H1 (cell line): ENCODE measurements around the gene COL16A1. TPM values are rescaled to one million over a fixed set of nuclear protein-coding genes. Genes with fewer than 3 reads are reported as not detected.

Experiments
- CTCF ChIA-PET: fragments of 300-600 bp; sonication (Branson Sonifier 250); formaldehyde crosslinking; loops from one replicate; lab custom pipeline; 2021; ENCODE audit not compliant: partially characterized antibody; lab: Charles Lee
- POLR2A ChIA-PET: fragments of 300-600 bp; sonication (Branson Sonifier 250); formaldehyde crosslinking; loops from one replicate; lab custom pipeline; 2021; ENCODE audit warnings: inconsistent platforms; ENCODE audit not compliant: partially characterized antibody; lab: Charles Lee
- DNase-seq, 2 experiments: peaks; one replicate each; pipeline versions ENCODE4 v3.0.0 to v3.0.0-alpha.2; 2010 to 2022; ENCODE audit warnings: low spot score in 2 of 2, low read depth in 1 of 2, mixed read lengths in 1 of 2
- FAIRE-seq: peaks from 2 replicates; lab custom pipeline; 2011; peaks lifted over from hg19 to GRCh38; lab: Jason Lieb, UNC
- H2AFZ ChIP-seq: 2 replicates; pipeline ENCODE4 v1.8.1; 2012; ENCODE audit warnings: low read length, inconsistent platforms
- H2AK5ac ChIP-seq: 2 replicates; pipeline ENCODE4 v1.6.1; 2013; ENCODE audit warnings: low read depth, low read length
- H2BK120ac ChIP-seq: replicated peaks from 2 replicates; pipeline ENCODE3; 2013; ENCODE audit warnings: low read depth, low read length, inconsistent platforms
- H2BK12ac ChIP-seq: 2 replicates; pipeline ENCODE4 v1.6.1; 2013; ENCODE audit warnings: low read depth, low read length
- H2BK15ac ChIP-seq: 2 replicates; pipeline ENCODE4 v1.6.1; 2013; ENCODE audit warnings: low read length
- H2BK20ac ChIP-seq: 2 replicates; pipeline ENCODE4 v1.6.1; 2013; ENCODE audit warnings: low read length
- H2BK5ac ChIP-seq: 2 replicates; pipeline ENCODE4 v1.6.1; 2013; ENCODE audit warnings: low read depth, low read length
- H3K14ac ChIP-seq: 2 replicates; pipeline ENCODE4 v1.6.1; 2013; ENCODE audit warnings: inconsistent platforms; ENCODE audit not compliant: insufficient read length
- H3K18ac ChIP-seq: 2 replicates; pipeline ENCODE4 v1.6.1; 2013; ENCODE audit warnings: low read length; ENCODE audit errors: extremely low read depth
- H3K23ac ChIP-seq: 2 replicates; pipeline ENCODE4 v1.6.1; 2013; ENCODE audit warnings: inconsistent platforms; ENCODE audit not compliant: insufficient read length
- H3K23me2 ChIP-seq: 2 replicates; pipeline ENCODE4 v1.6.1; 2013; ENCODE audit warnings: low read depth, low read length
- H3K27ac ChIP-seq: 2 replicates; pipeline ENCODE4 v1.6.1; 2011; ENCODE audit warnings: low read depth, low read length, inconsistent platforms
- H3K27me3 ChIP-seq, 4 experiments: replicated peaks in 1 of 4; 1 replicate in 1 of 4; 2 replicates in 3 of 4; pipeline versions ENCODE4 v1.6.1 to v1.8.1; 2011 to 2013; ENCODE audit warnings: low read length in 3 of 4, mild to moderate bottlenecking in 3 of 4, inconsistent platforms in 2 of 4, mixed read lengths in 2 of 4, moderate library complexity in 1 of 4; ENCODE audit not compliant: control insufficient read depth in 3 of 4, insufficient read depth in 3 of 4; ENCODE audit errors: extremely low read depth in 1 of 4
- H3K36me3 ChIP-seq, 4 experiments: 2 replicates each; pipeline versions ENCODE4 v1.6.1 to v1.8.1; 2011 to 2013; ENCODE audit warnings: mild to moderate bottlenecking in 4 of 4, low read length in 3 of 4, moderate library complexity in 2 of 4, control low read depth in 1 of 4, inconsistent platforms in 1 of 4; ENCODE audit not compliant: insufficient read depth in 4 of 4, control insufficient read depth in 2 of 4
- H3K4ac ChIP-seq: replicated peaks from 2 replicates; pipeline ENCODE3; 2013; ENCODE audit warnings: low read length, low read depth, mixed read lengths, inconsistent platforms; ENCODE audit not compliant: insufficient read length
- H3K4me1 ChIP-seq, 4 experiments: replicated peaks in 1 of 4; 1 replicate in 1 of 4; 2 replicates in 3 of 4; pipeline versions ENCODE4 v1.6.1 to v1.8.1; 2011 to 2013; ENCODE audit warnings: low read length in 3 of 4, inconsistent platforms in 2 of 4, mixed read lengths in 1 of 4; ENCODE audit not compliant: insufficient read depth in 4 of 4, control insufficient read depth in 3 of 4
- H3K4me2 ChIP-seq, 2 experiments: 2 replicates each; pipeline versions ENCODE4 v1.6.1 to v1.8.1; 2011 to 2013; ENCODE audit warnings: low read depth in 2 of 2, low read length in 2 of 2, control low read depth in 1 of 2, inconsistent platforms in 1 of 2, mild to moderate bottlenecking in 1 of 2; ENCODE audit not compliant: insufficient read depth in 1 of 2
- H3K4me3 ChIP-seq, 4 experiments: fragments of 200-600, 300-600 bp in 1 of 4; sonication (generic), shearing (Covaris generic), sonication (Bioruptor Twin) in 1 of 4; 2 replicates each; pipeline versions ENCODE4 v1.5.1 to v1.8.1; 2011 to 2016; ENCODE audit warnings: low read length in 4 of 4, low read depth in 3 of 4, control low read depth in 2 of 4, inconsistent platforms in 2 of 4, mild to moderate bottlenecking in 2 of 4, mixed read lengths in 1 of 4, moderate library complexity in 1 of 4; ENCODE audit not compliant: insufficient read depth in 2 of 4; ENCODE audit errors: extremely low read depth in 1 of 4
- H3K56ac ChIP-seq: replicated peaks from 2 replicates; pipeline ENCODE3; 2013; ENCODE audit warnings: low read depth, mild to moderate bottlenecking, mixed read lengths, low read length, inconsistent platforms; ENCODE audit not compliant: insufficient read length
- H3K79me1 ChIP-seq: 2 replicates; pipeline ENCODE4 v1.6.1; 2013; ENCODE audit warnings: low read depth, low read length, control low read depth
- H3K79me2 ChIP-seq, 2 experiments: 2 replicates each; pipeline versions ENCODE4 v1.6.1 to v1.8.1; 2012 to 2013; ENCODE audit warnings: low read length in 2 of 2, mild to moderate bottlenecking in 2 of 2, inconsistent platforms in 1 of 2; ENCODE audit not compliant: insufficient read depth in 2 of 2, control insufficient read depth in 1 of 2
- H3K9ac ChIP-seq, 4 experiments: replicated peaks in 1 of 4; 1 replicate in 1 of 4; 2 replicates in 3 of 4; pipeline versions ENCODE4 v1.6.1 to v1.8.1; 2011 to 2013; ENCODE audit warnings: low read depth in 3 of 4, low read length in 3 of 4, control low read depth in 2 of 4, mild to moderate bottlenecking in 2 of 4, moderate library complexity in 2 of 4, inconsistent platforms in 1 of 4; ENCODE audit errors: extremely low read depth in 1 of 4
- H3K9me3 ChIP-seq, 2 experiments: 2 replicates each; pipeline versions ENCODE4 v1.6.1 to v1.8.1; 2012 to 2013; ENCODE audit warnings: mild to moderate bottlenecking in 2 of 2, moderate library complexity in 2 of 2, control low read depth in 1 of 2, inconsistent platforms in 1 of 2, low read depth in 1 of 2, low read length in 1 of 2, mixed read lengths in 1 of 2; ENCODE audit not compliant: insufficient read depth in 2 of 2
- H4K20me1 ChIP-seq, 2 experiments: replicated peaks in 1 of 2; 2 replicates each; pipeline versions ENCODE3 to v1.8.1; 2011 to 2013; ENCODE audit warnings: inconsistent platforms in 2 of 2, low read length in 2 of 2, mild to moderate bottlenecking in 1 of 2; ENCODE audit not compliant: insufficient read depth in 2 of 2, control insufficient read depth in 1 of 2
- H4K5ac ChIP-seq: 2 replicates; pipeline ENCODE4 v1.6.1; 2013; ENCODE audit warnings: low read length, low read depth, mixed read lengths, inconsistent platforms; ENCODE audit not compliant: insufficient read length
- H4K8ac ChIP-seq: 2 replicates; pipeline ENCODE4 v1.8.0; 2013; ENCODE audit warnings: mild to moderate bottlenecking, moderate library complexity, low read length, inconsistent platforms; ENCODE audit not compliant: insufficient read depth; ENCODE audit errors: extremely low read depth
- H4K91ac ChIP-seq: replicated peaks from 2 replicates; pipeline ENCODE3; 2013; ENCODE audit warnings: low read length, mixed read lengths, inconsistent platforms; ENCODE audit not compliant: insufficient read length
- CBX5 ChIP-seq: fragments of 300-800, 300-1000 bp; sonication (generic); IDR thresholded peaks from 2 replicates; pipeline ENCODE4 v1.7.1; 2016; ENCODE audit warnings: antibody characterized with exemption, low read length, low read depth
- CBX8 ChIP-seq: fragments of 300-800, 300-1000 bp; sonication (generic); IDR thresholded peaks from 2 replicates; pipeline ENCODE4 v1.7.1; 2016; ENCODE audit warnings: low read depth, low read length, borderline replicate concordance
- JUN ChIP-seq: IDR thresholded peaks from 2 replicates; pipeline ENCODE4 v1.6.1; 2011; ENCODE audit warnings: low read depth, mild to moderate bottlenecking, improper control_type of control experiment, low read length
- PHF8 ChIP-seq: fragments of 200-600 bp; sonication (generic); conservative IDR thresholded peaks from 2 replicates; pipeline ENCODE4 v1.7.1; 2012; ENCODE audit warnings: low read depth, mild to moderate bottlenecking, inconsistent platforms, low read length, moderate library complexity
- RBBP5 ChIP-seq: IDR thresholded peaks from 2 replicates; pipeline ENCODE4 v1.7.1; 2012; ENCODE audit warnings: low read depth, mild to moderate bottlenecking, inconsistent platforms, low read length, moderate library complexity, borderline replicate concordance
- WGBS, 2 experiments: shearing (Covaris generic) in 1 of 2; methylation state at CpG; one replicate each; pipeline versions ENCODE4 v1.1.6 to v1.1.7; 2013 to 2015; ENCODE audit warnings: low lambda C conversion rate in 2 of 2, mixed read lengths in 2 of 2, inconsistent platforms in 1 of 2, low coverage in 1 of 2, missing lambda C conversion rate in 1 of 2; ENCODE audit not compliant: insufficient replicate concordance in 2 of 2, insufficient coverage in 1 of 2, insufficient read length in 1 of 2; ENCODE audit errors: extremely low coverage in 1 of 2, missing lambda C conversion rate in 1 of 2; 5-methylcytosine and 5-hydroxymethylcytosine counted together
- polyA plus RNA-seq, 7 experiments: library from polyadenylated mRNA; depleted of rRNA in 3 of 7; stranded (reverse) in 5 of 7; unstranded in 2 of 7; fragments of >200 nt in 5 of 7; fragments of 200-250 nt in 2 of 7; gene quantifications; 1 replicate in 5 of 7; 2 replicates in 1 of 7; 4 replicates in 1 of 7; pipeline versions ENCODE4 v1.2.1 to v1.2.3, GENCODE V29; 2011 to 2013; ENCODE audit warnings: missing spikeins in 2 of 7, mixed read lengths in 2 of 7
- total RNA-seq: library from RNA; stranded (reverse); fragmentation: NEBNext Ultra II Directional; extraction: Animal tissue kit (Norgen Biotek cat#: 25700); gene quantifications from 2 replicates; pipeline ENCODE4 v1.2.1, GENCODE V29; 2021
- TF ChIP-seq, protein P1 (sequence below): IDR thresholded peaks from 2 replicates; pipeline ENCODE4 v1.6.1; 2011; ENCODE audit warnings: low read depth, mild to moderate bottlenecking, low read length; ENCODE audit not compliant: insufficient read depth

The COL16A1 gene
- total and polyA plus RNA-seq, 2 of the 8 experiments (the other 6 are each of a cell fraction or from before 2014, with no cell fraction given), result 2.0 to 10.5 TPM

- ChIA-PET CTCF (interaction anchor here (0.6 to 12.9 kb wide), 11 partner anchors 8 to 68 kb away, joined by 3 to 146 read pairs (median 4); no protein-coding TSS in a partner anchor), POLR2A (interaction anchor here (1.4 to 1.8 kb wide), 2 partner anchors 10 to 35 kb away, joined by 3 read pairs; no protein-coding TSS in a partner anchor)
- no peak overlapping the region for H2BK20ac ChIP-seq
- no peak overlapping the region for H4K8ac ChIP-seq
- H4K91ac ChIP-seq, result no peak overlapping the region
- H3K27me3 ChIP-seq, result no peaks in the 10 kb centered on the region; a peak in 1 of 7 replicates
- H2AK5ac ChIP-seq, result no peak overlapping the region
- no peaks in the 10 kb centered on the region for H3K79me2 ChIP-seq
- no peak for DNase-seq
- peaks cover 0 to 6% of the 10 kb centered on the region in 2 experiments for H4K20me1 ChIP-seq
- peaks cover 0 to 5% (median 2%) of the 10 kb centered on the region in 4 experiments; a peak in 2 of 7 replicates for H3K4me1 ChIP-seq
- H4K5ac ChIP-seq, result no peak overlapping the region
- H3K79me1 ChIP-seq, result no peaks in the 10 kb centered on the region; the same call in 1 of the 2 replicates
- no peaks in the 10 kb centered on the region for H3K9me3 ChIP-seq
- H2BK120ac ChIP-seq, result no peak overlapping the region
- H3K27ac ChIP-seq, result no peak overlapping the region
- FAIRE-seq, result no peak
- H2BK5ac ChIP-seq, result no peak overlapping the region
- no peak overlapping the region for H2AFZ ChIP-seq
- no peak overlapping the region for H3K56ac ChIP-seq
- no peak overlapping the region for H3K4me2 ChIP-seq
- H3K23me2 ChIP-seq, result no peaks in the 10 kb centered on the region
- H3K23ac ChIP-seq, result no peak overlapping the region
- H3K4ac ChIP-seq, result no peak overlapping the region
- no peak overlapping the region for H3K4me3 ChIP-seq
- 91% methylated on average over 4 of the region's 4 CpGs; no CpG with 5 or more reads in 1 of the 2 experiments for WGBS, 2 experiments
- no peak overlapping the region for H2BK15ac ChIP-seq
- H3K36me3 ChIP-seq, result peaks cover 0 to 6% (median 0%) of the 10 kb centered on the region in 4 experiments; a peak in 2 of 8 replicates
- H2BK12ac ChIP-seq, result no peak overlapping the region
- H3K14ac ChIP-seq, result no peak overlapping the region
- H3K9ac ChIP-seq, result no peak overlapping the region
- H3K18ac ChIP-seq, result no peak overlapping the region
- TF ChIP-seq CBX8 (no peak), RBBP5 (no peak), JUN (no peak), PHF8 (no peak), CBX5 (no peak)
- TF ChIP-seq, protein P1, sequence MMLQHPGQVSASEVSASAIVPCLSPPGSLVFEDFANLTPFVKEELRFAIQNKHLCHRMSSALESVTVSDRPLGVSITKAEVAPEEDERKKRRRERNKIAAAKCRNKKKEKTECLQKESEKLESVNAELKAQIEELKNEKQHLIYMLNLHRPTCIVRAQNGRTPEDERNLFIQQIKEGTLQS, result no peak
These were observed 22.9 kb upstream of the COL16A1 start for GRCh38 chr1:31726715-31727114.
